ENCODE measurements around the gene SLC12A7. TPM values are rescaled to one million over a fixed set of nuclear protein-coding genes. Genes with fewer than 3 reads are reported as not detected.

The SLC12A7 gene
- total and polyA plus RNA-seq, 2 donors (not counting 1 experiment from before 2014, with no cell fraction given): 2.9 to 23.9 TPM

- Histone ChIP-seq H3K4me2 (ENCODE audit: extremely low read depth, insufficient read depth, low read length) (no peak overlapping the region), H3K36me3 (ENCODE audit: control insufficient read depth, insufficient read depth, low read length) (no peaks in the 10 kb centered on the region), H3K9me3 (ENCODE audit: control insufficient read depth, insufficient read depth, low read depth, low read length) (no peaks in the 10 kb centered on the region), H3K27ac (ENCODE audit: insufficient read depth, low read length) (no peak overlapping the region), H3K4me1 (ENCODE audit: control insufficient read depth, extremely low read depth, insufficient read depth, low read length) (no peaks in the 10 kb centered on the region), H3K9ac (ENCODE audit: insufficient read depth, low read length) (no peak overlapping the region), H4K20me1 (ENCODE audit: control insufficient read depth, extremely low read depth, insufficient read depth, low read length) (no peaks in the 10 kb centered on the region), H3K79me2 (ENCODE audit: control insufficient read depth, insufficient read depth, low read length) (no peaks in the 10 kb centered on the region), H2AFZ (ENCODE audit: low read length) (no peak overlapping the region), H3K4me3 (replicated peaks in 1 of 4; ENCODE audit: control extremely low read depth in 1 of 4, insufficient read depth in 1 of 4, low read depth in 3 of 4, low read length in 4 of 4) (no peak overlapping the region), H3K27me3 (ENCODE audit: control insufficient read depth, insufficient read depth, low read length) (no peaks in the 10 kb centered on the region)
- no peak for DNase-seq (ENCODE audit: low read depth in 2 of 2)
- TF ChIP-seq CTCF (conservative IDR thresholded peaks at IDR 0.05 in 1 of 2, IDR thresholded peaks at IDR 0.05 in 1 of 2; ENCODE audit: low read depth in 1 of 2, low read length in 2 of 2) (no peak), EZH2 (IDR thresholded peaks at IDR 0.05; ENCODE audit: low read length, missing control alignments) (no peak)
Observed at GRCh38 chr5:1052641-1053390, 59.0 kb downstream of the SLC12A7 start.

GRCh38 chr5:1052076-1052475, 59.8 kb downstream of the SLC12A7 start:
- Histone ChIP-seq H3K4me3 (replicated peaks in 1 of 4; ENCODE audit: control extremely low read depth in 1 of 4, insufficient read depth in 1 of 4, low read depth in 3 of 4, low read length in 4 of 4) (no peak overlapping the region), H3K4me2 (ENCODE audit: extremely low read depth, insufficient read depth, low read length) (no peak overlapping the region), H3K27ac (ENCODE audit: insufficient read depth, low read length) (no peak overlapping the region), H3K79me2 (ENCODE audit: control insufficient read depth, insufficient read depth, low read length) (no peaks in the 10 kb centered on the region), H2AFZ (ENCODE audit: low read length) (no peak overlapping the region), H3K27me3 (ENCODE audit: control insufficient read depth, insufficient read depth, low read length) (no peaks in the 10 kb centered on the region), H4K20me1 (ENCODE audit: control insufficient read depth, extremely low read depth, insufficient read depth, low read length) (no peaks in the 10 kb centered on the region), H3K9me3 (ENCODE audit: control insufficient read depth, insufficient read depth, low read depth, low read length) (no peaks in the 10 kb centered on the region), H3K4me1 (ENCODE audit: control insufficient read depth, extremely low read depth, insufficient read depth, low read length) (no peaks in the 10 kb centered on the region), H3K36me3 (ENCODE audit: control insufficient read depth, insufficient read depth, low read length) (no peaks in the 10 kb centered on the region), H3K9ac (ENCODE audit: insufficient read depth, low read length) (no peak overlapping the region)
- no peak for DNase-seq (ENCODE audit: low read depth in 2 of 2)
- TF ChIP-seq EZH2 (IDR thresholded peaks at IDR 0.05; ENCODE audit: low read length, missing control alignments) (no peak), CTCF (conservative IDR thresholded peaks at IDR 0.05 in 1 of 2, IDR thresholded peaks at IDR 0.05 in 1 of 2; ENCODE audit: low read depth in 1 of 2, low read length in 2 of 2) (no peak)

GRCh38 chr5:1051366-1051720, 60.5 kb downstream of the SLC12A7 start:
- DNase-seq (ENCODE audit: low read depth in 2 of 2): no peak
- no peaks in the 10 kb centered on the region for H3K9me3 ChIP-seq (ENCODE audit: control insufficient read depth, insufficient read depth, low read depth, low read length)
- TF ChIP-seq EZH2 (IDR thresholded peaks at IDR 0.05; ENCODE audit: low read length, missing control alignments) (no peak), CTCF (conservative IDR thresholded peaks at IDR 0.05 in 1 of 2, IDR thresholded peaks at IDR 0.05 in 1 of 2; ENCODE audit: low read depth in 1 of 2, low read length in 2 of 2) (no peak)

More at GRCh38 chr5:1051366-1051720, 60.5 kb downstream of the SLC12A7 start:
- Histone ChIP-seq H3K36me3 (ENCODE audit: control insufficient read depth, insufficient read depth, low read length) (no peaks in the 10 kb centered on the region), H3K4me1 (ENCODE audit: control insufficient read depth, extremely low read depth, insufficient read depth, low read length) (no peaks in the 10 kb centered on the region), H3K4me2 (ENCODE audit: extremely low read depth, insufficient read depth, low read length) (no peak overlapping the region), H3K79me2 (ENCODE audit: control insufficient read depth, insufficient read depth, low read length) (no peaks in the 10 kb centered on the region), H4K20me1 (ENCODE audit: control insufficient read depth, extremely low read depth, insufficient read depth, low read length) (no peaks in the 10 kb centered on the region), H3K27me3 (ENCODE audit: control insufficient read depth, insufficient read depth, low read length) (no peaks in the 10 kb centered on the region), H3K9ac (ENCODE audit: insufficient read depth, low read length) (no peak overlapping the region), H3K4me3 (replicated peaks in 1 of 4; ENCODE audit: control extremely low read depth in 1 of 4, insufficient read depth in 1 of 4, low read depth in 3 of 4, low read length in 4 of 4) (no peak overlapping the region), H2AFZ (ENCODE audit: low read length) (no peak overlapping the region), H3K27ac (ENCODE audit: insufficient read depth, low read length) (no peak overlapping the region)
